Fibroblast of mammary gland (primary cell): ENCODE results near the gene EDAR.

Experiments
- DNase-seq: peaks from one replicate; pipeline ENCODE4 v3.0.0-alpha.2; 2010; ENCODE audit warnings: low read depth
- H3K4me3 ChIP-seq: 2 replicates; pipeline ENCODE4 v1.5.1; 2011; ENCODE audit warnings: low read depth, mild to moderate bottlenecking, low read length, moderate library complexity; ENCODE audit not compliant: control insufficient read depth
- CTCF ChIP-seq: conservative IDR thresholded peaks from 2 replicates; pipeline ENCODE4 v1.5.1; 2011; ENCODE audit warnings: low read depth, low read length, inconsistent platforms; ENCODE audit not compliant: control insufficient read depth, insufficient read depth

The EDAR gene

GRCh38 chr2:108909275-108909823 lies 79.7 kb downstream of the EDAR start:
- no peak for DNase-seq
- H3K4me3 ChIP-seq, result no peak overlapping the region
- TF ChIP-seq CTCF, result no peak

GRCh38 chr2:108908713-108909070 lies 80.3 kb downstream of the EDAR start:
- no peak overlapping the region for H3K4me3 ChIP-seq
- no peak for DNase-seq
- TF ChIP-seq CTCF, result no peak

DNA sequence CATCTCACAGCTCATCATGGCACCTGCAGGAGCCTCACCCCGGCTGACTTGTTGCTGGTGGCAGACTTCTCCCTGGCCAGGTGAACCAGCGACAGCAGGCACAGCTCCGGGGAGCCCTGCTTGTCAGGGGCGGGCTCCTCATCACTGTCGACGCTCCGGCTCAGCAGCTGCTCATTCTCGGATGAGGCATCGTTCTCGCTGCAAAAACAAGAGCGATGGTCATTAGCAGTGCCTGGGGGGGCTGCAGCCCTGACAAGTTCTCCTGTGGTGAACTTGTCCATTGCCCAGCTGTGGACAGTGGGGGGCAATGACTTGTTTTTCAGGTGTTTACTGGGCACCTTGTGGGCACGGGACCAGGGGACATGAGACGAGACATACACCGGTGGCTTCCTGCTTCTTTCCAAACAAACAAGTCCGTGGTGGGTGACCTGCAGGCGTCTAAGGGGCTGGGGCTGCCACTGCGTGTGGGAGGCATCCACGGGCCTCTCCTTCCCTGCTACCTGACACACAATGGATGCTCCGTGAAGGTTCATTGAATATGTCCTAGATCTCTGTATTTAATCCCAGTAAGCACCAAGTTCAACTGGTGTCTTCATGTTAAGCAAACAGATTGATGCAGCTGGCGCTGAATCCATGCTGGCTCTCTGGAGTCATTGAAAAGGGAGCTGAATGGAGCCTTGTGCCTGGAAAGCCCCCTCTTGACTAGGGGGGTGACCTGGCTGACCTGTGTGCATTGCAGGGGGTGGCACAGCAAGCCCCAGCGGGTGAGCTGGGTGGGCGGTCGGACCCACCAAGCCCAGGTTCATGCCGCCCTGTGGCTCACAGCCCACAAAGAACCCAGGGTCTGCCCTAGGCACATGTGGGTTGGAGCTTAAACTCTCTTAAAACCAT lies 81.0 kb downstream of the EDAR start:
- DNase-seq, result no peak
- no peak for TF ChIP-seq CTCF
- no peak overlapping the region for H3K4me3 ChIP-seq

- no peak for DNase-seq
- H3K4me3 ChIP-seq, result no peak overlapping the region
- no peak for TF ChIP-seq CTCF
Measured at GRCh38 chr2:108906403-108907077, 82.5 kb downstream of the EDAR start.

GRCh38 chr2:108905906-108906305 lies 83.1 kb downstream of the EDAR start:
- no peak for DNase-seq
- H3K4me3 ChIP-seq, result no peak overlapping the region
- TF ChIP-seq CTCF, result no peak

GRCh38 chr2:108905176-108905575 lies 83.8 kb downstream of the EDAR start:
- no peak overlapping the region for H3K4me3 ChIP-seq
- no peak for DNase-seq
- TF ChIP-seq CTCF, result no peak
